Memory B cell (primary cell): Measurements from ENCODE around the gene DIP2C.
A peak's percentile ranks its signal among the peaks of the same experiment; 100 is the strongest.
"Not testable (repeated sequence)": the region's sequence is repeated elsewhere in the genome, so short reads cannot be mapped to it uniquely, and the experiment has no call there.

Source experiments
- ATAC-seq: fragments of 150-1000 bp; cut with Tn5 transposase; 2 replicates; pipeline ENCODE4 v1.10.0; 2021; ENCODE audit warnings: low read depth, mild to moderate bottlenecking, moderate library complexity
- DNase-seq, 2 donors: peaks; one replicate each; pipeline ENCODE4 v3.0.0; 2022; ENCODE audit warnings: low spot score in 2 of 2
- H3K27ac Mint-ChIP-seq: one replicate; pipeline ENCODE4 v1.8.0; 2022; ENCODE audit warnings: mild to moderate bottlenecking, moderate library complexity, mixed read lengths
- H3K27me3 Mint-ChIP-seq: one replicate; pipeline ENCODE4 v1.8.0; 2022; ENCODE audit warnings: mixed read lengths
- H3K36me3 Mint-ChIP-seq: one replicate; pipeline ENCODE4 v1.8.0; 2022; ENCODE audit warnings: mild to moderate bottlenecking, mixed read lengths
- H3K4me1 Mint-ChIP-seq: one replicate; pipeline ENCODE4 v1.8.0; 2022; ENCODE audit warnings: mixed read lengths
- H3K4me3 Mint-ChIP-seq: one replicate; pipeline ENCODE4 v1.8.0; 2022; ENCODE audit warnings: mild to moderate bottlenecking, moderate library complexity, mixed read lengths
- H3K9me3 Mint-ChIP-seq: one replicate; pipeline ENCODE4 v1.8.0; 2022; ENCODE audit warnings: mixed read lengths

DIP2C gene

GRCh38 chr10:484441-484924 lies 205.0 kb downstream of the DIP2C start:
- Mint-ChIP-seq H3K4me3 (peak overlapping the region; percentile 81), H3K27ac (peak overlapping the region; percentile 68), H3K36me3 (no peaks in the 10 kb centered on the region), H3K9me3 (no peaks in the 10 kb centered on the region), H3K4me1 (peaks cover 4% of the 10 kb centered on the region), H3K27me3 (peaks cover 4% of the 10 kb centered on the region)
- ATAC-seq = peak; percentile 60
- DNase-seq = no peak

DNA sequence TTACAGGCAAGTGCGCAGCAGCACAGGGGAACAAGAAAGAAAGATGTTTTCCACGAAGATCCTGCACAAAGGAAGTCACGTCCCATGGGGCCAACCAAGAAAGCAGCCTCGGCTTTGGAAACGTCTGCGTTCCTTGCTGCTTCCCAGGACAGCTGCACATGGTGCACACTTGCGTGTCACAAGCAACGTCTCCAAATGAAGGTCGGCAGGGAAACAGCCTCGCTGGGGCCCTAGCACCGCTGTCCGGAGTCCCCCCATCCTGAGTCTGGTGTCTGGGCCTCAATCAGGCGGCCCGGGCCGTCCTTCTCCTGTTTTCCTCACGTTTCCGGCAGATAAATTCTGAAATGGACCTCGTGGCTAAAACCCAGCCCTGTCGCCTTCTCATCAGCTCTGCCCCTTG lies 206.2 kb downstream of the DIP2C start:
- Mint-ChIP-seq H3K27ac (no peak overlapping the region), H3K4me1 (peaks cover 4% of the 10 kb centered on the region), H3K4me3 (no peak overlapping the region), H3K36me3 (peaks cover 4% of the 10 kb centered on the region), H3K27me3 (peaks cover 1% of the 10 kb centered on the region), H3K9me3 (peaks cover 4% of the 10 kb centered on the region)
- ATAC-seq (no peak), DNase-seq (no peak)

DNA sequence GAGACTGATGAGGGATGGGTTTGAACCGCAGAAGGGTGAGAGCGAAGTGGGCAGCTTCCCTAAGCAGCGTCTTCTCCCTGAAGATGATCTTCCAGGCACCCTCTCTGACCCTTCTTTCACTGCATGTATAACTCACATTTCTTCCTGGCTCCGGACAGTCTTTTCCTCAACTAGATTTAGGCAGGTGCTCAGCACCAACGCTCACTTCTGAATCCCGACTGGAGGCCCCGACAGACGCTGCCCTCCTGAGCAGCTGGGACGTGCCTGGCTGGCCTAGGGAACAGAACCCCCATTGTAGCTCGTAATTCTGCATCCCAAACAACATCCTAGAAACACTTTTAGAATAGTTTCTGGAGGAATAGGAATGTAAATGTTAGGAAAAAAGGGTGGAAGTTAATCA lies 206.6 kb downstream of the DIP2C start:
- Mint-ChIP-seq H3K27me3 (peaks cover 1% of the 10 kb centered on the region), H3K4me1 (peaks cover 4% of the 10 kb centered on the region), H3K36me3 (peaks cover 4% of the 10 kb centered on the region), H3K4me3 (no peak overlapping the region), H3K27ac (no peak overlapping the region), H3K9me3 (peaks cover 4% of the 10 kb centered on the region)
- ATAC-seq (no peak), DNase-seq (no peak)

DNA sequence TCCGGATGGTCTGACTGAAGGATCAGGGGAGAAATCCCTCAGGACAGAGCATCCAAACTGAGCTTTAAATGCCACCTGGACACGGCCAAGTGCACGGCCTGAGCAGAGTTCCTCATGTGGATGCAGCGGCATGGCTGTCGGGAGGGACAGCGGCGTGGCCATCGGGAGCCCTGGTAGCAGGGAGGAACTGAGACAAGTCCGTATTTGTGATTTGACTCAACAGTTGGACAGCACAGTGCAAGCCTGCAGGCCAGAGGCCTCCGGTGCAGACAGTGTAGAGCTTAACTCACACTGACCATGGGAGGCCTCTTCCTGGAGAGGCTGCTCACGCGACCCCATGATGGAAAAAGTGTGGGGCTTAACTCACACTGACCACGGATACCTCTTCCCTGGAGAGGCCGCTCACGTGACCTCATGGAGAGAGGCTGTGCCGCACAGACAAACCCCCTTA lies 207.4 kb downstream of the DIP2C start:
- H3K4me1 Mint-ChIP-seq = peaks cover 5% of the 10 kb centered on the region
- no peak overlapping the region for H3K4me3 Mint-ChIP-seq
- H3K36me3 Mint-ChIP-seq = peaks cover 6% of the 10 kb centered on the region
- no peak for ATAC-seq
- no peak overlapping the region for H3K27ac Mint-ChIP-seq
- H3K27me3 Mint-ChIP-seq = peaks cover 1% of the 10 kb centered on the region
- DNase-seq = no peak
- peaks cover 7% of the 10 kb centered on the region for H3K9me3 Mint-ChIP-seq

DNA sequence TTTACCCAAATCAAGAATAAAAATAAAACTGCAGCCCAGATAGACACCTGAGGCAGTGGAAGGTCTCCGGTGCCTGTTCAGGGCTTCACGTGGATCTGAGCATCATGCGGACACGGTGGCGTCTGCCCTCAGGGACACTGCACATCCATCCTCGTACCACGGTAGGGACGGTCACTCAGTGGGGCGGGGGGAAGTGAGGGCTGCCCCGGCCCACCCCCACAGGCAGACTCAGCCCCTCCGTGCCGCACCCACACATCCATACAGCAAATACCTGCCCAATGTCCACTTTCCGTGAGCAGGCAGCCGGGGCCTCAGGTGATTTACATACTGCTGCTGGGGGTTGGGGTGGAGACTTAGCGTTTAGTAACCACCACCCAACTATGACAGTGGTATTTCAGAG lies 207.8 kb downstream of the DIP2C start:
- H3K36me3 Mint-ChIP-seq = peaks cover 8% of the 10 kb centered on the region
- peaks cover 3% of the 10 kb centered on the region for H3K27me3 Mint-ChIP-seq
- H3K4me3 Mint-ChIP-seq = no peak overlapping the region
- DNase-seq (no peak), ATAC-seq (no peak)
- peaks cover 8% of the 10 kb centered on the region for H3K4me1 Mint-ChIP-seq
- H3K27ac Mint-ChIP-seq = no peak overlapping the region
- peaks cover 10% of the 10 kb centered on the region for H3K9me3 Mint-ChIP-seq

GRCh38 chr10:480928-481552 lies 208.4 kb downstream of the DIP2C start:
- Mint-ChIP-seq H3K9me3 (peaks cover 10% of the 10 kb centered on the region), H3K36me3 (peaks cover 8% of the 10 kb centered on the region), H3K4me1 (peaks cover 8% of the 10 kb centered on the region), H3K27ac (no peak overlapping the region), H3K27me3 (peaks cover 3% of the 10 kb centered on the region), H3K4me3 (no peak overlapping the region)
- DNase-seq (no peak), ATAC-seq (no peak)

DNA sequence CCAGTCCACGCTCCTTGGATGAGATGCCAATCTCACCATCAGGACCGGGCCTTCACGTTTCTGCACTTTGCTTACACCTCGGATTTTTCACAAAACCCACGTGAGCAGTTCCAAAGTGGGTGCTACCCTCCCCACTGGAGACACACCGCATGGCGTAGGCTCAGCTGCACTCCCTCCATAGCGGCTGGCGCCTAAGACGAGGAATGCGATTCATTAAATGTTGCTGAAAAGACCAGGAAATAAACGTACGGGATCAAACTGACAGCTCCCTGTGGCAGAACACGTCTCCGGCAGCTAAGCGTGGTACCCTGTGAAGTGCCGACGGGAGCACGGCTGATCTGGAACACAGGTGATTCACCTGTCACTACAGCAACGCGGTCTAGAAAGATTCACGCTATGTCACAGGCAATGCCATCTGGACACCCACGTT lies 209.0 kb downstream of the DIP2C start:
- no peak overlapping the region for H3K27ac Mint-ChIP-seq
- H3K9me3 Mint-ChIP-seq = peaks cover 10% of the 10 kb centered on the region
- peaks cover 8% of the 10 kb centered on the region for H3K4me1 Mint-ChIP-seq
- H3K36me3 Mint-ChIP-seq = peaks cover 8% of the 10 kb centered on the region
- ATAC-seq (no peak), DNase-seq (no peak)
- H3K4me3 Mint-ChIP-seq = no peak overlapping the region
- H3K27me3 Mint-ChIP-seq = peaks cover 3% of the 10 kb centered on the region

- H3K27ac Mint-ChIP-seq, H3K4me3 Mint-ChIP-seq, H3K36me3 Mint-ChIP-seq, ATAC-seq, H3K9me3 Mint-ChIP-seq, H3K4me1 Mint-ChIP-seq, H3K27me3 Mint-ChIP-seq, DNase-seq: not testable (repeated sequence)
These were observed 209.6 kb downstream of the DIP2C start for GRCh38 chr10:479706-480497.

DNA sequence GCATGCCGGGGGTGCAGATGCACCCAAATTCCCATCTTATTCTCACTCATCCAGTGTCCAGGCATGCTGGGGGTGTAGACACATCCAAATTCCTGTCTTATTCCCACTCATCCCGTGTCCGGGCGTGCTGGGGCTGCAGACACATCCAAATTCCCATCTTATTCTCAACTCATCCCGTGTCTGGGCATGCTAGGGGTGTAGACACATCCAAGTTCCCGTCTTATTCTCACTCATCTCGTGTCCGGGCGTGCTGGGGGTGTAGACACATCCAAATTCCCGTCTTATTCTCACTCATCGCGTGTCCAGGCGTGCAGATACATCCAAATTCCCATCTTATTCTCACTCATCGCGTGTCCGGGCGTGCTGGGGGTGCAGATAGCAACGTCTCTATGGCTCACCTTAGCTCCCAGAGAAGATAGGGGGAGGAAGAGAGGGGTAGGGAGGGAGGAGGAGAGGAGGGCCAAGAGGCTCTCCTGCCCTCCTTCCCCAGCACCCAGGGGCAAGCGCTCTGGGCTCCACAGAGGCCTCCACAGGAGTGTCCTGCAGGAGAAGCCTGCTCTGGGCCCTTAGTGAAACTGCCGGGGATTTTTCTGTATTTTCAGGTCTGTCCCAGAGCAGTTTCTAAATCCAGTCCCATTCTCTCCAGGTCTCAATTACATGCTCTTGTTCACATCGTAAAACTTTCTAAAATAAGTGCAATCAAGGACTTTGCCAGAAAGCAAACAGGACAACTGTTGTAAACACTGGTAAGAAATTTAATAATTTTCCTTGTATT lies 210.8 kb downstream of the DIP2C start:
- ATAC-seq = no peak
- H3K36me3 Mint-ChIP-seq = peaks cover 8% of the 10 kb centered on the region
- no peak overlapping the region for H3K4me3 Mint-ChIP-seq
- peak overlapping the region; percentile 17 for H3K27ac Mint-ChIP-seq
- peaks cover 3% of the 10 kb centered on the region for H3K27me3 Mint-ChIP-seq
- peaks cover 4% of the 10 kb centered on the region for H3K4me1 Mint-ChIP-seq
- H3K9me3 Mint-ChIP-seq = peaks cover 10% of the 10 kb centered on the region
- DNase-seq = no peak

GRCh38 chr10:477620-478019 lies 211.8 kb downstream of the DIP2C start:
- DNase-seq (no peak), ATAC-seq (no peak)
- Mint-ChIP-seq H3K27ac (no peak overlapping the region), H3K9me3 (peaks cover 10% of the 10 kb centered on the region), H3K36me3 (peaks cover 8% of the 10 kb centered on the region), H3K4me1 (peaks cover 4% of the 10 kb centered on the region), H3K27me3 (peaks cover 3% of the 10 kb centered on the region), H3K4me3 (no peak overlapping the region)

DNA sequence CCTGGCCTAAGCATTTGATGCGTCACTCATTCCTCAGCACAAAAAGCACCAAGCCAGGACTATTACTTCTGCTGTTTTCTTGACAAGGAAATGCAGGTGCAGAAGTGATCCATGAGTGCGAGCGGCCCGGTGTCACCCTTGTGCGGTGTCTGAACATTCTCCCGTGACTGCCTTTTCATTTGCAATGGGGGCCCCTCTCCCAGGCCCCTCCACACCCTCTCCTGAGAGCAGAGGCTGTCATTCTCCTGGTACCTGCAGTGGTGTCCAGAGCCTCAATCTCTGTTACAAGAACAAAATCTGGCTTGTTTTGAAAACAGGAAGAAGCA lies 213.1 kb downstream of the DIP2C start:
- DNase-seq (no peak), ATAC-seq (no peak)
- Mint-ChIP-seq H3K27ac (no peak overlapping the region), H3K27me3 (peaks cover 3% of the 10 kb centered on the region), H3K36me3 (peaks cover 8% of the 10 kb centered on the region), H3K4me3 (no peak overlapping the region), H3K9me3 (peaks cover 10% of the 10 kb centered on the region), H3K4me1 (peaks cover 4% of the 10 kb centered on the region)

- H3K9me3 Mint-ChIP-seq = peaks cover 10% of the 10 kb centered on the region
- H3K36me3 Mint-ChIP-seq = peaks cover 8% of the 10 kb centered on the region
- H3K4me1 Mint-ChIP-seq = peaks cover 4% of the 10 kb centered on the region
- DNase-seq (no peak), ATAC-seq (no peak)
- no peak overlapping the region for H3K4me3 Mint-ChIP-seq
- peaks cover 3% of the 10 kb centered on the region for H3K27me3 Mint-ChIP-seq
- no peak overlapping the region for H3K27ac Mint-ChIP-seq
These were observed 213.6 kb downstream of the DIP2C start for GRCh38 chr10:475709-476454.

DNA sequence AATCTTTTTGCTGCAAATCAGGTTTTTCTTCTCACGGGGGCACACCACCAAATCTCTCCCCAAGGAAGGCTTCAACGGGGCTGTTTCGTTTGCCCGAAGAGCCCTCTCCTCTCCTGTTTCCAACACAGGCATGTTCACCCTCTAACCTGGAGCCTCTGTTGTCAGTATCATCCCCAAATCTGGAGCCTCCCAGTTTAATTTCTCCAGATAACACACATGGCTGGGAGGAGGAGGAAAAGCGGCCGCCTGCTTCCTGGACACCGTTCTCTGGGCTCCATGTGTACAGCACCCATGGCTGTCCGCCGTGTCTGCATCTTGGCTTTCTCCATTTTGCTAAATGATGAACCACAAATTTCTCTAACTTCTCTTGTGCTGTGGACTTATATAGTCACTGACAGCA lies 214.5 kb downstream of the DIP2C start:
- peaks cover 4% of the 10 kb centered on the region for H3K4me1 Mint-ChIP-seq
- H3K4me3 Mint-ChIP-seq = no peak overlapping the region
- H3K27ac Mint-ChIP-seq = no peak overlapping the region
- ATAC-seq = no peak
- DNase-seq = no peak
- peaks cover 9% of the 10 kb centered on the region for H3K27me3 Mint-ChIP-seq
- peaks cover 10% of the 10 kb centered on the region for H3K9me3 Mint-ChIP-seq
- peaks cover 11% of the 10 kb centered on the region for H3K36me3 Mint-ChIP-seq
